ENCODE data around the gene TMEM52. TPM values are rescaled to one million over a fixed set of nuclear protein-coding genes. Genes with fewer than 3 reads are reported as not detected.

The TMEM52 gene
- total and polyA plus RNA-seq, 9 of the 15 experiments (the other 6 are each of a cell fraction or from before 2014, with no cell fraction given): 0.37 to 22.5 (median 6.8) TPM

DNA sequence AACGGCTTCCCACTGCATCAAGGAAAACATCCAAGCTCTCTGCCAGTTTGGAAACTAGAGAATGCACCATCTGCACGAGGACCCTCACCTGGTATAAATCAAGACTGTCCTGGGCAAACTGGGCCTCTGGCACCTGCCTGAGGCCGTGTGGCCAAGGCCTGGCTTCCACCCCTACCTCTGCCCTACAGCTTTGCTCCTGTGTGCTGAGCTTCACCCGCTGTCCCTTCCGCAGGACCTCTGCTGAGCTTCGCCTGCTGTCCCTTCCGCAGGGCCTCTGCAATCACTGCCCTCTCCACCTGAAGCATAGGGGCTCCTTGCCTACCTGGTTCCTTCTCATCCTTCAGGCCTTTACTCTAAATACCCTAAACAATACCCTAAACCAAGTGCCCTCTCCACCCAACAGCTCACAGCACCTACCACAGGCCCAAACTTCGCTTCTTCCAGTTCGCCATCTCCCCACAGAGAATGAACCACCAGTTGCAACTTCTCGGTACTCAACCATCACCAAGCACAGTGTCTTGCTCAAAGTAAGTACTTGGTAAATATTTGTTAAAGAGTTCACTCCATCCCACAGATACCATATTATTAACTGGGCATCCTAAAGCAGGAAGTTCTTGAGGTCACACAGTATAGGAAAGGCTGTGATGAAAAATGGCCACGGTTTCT, 46.6 kb downstream of the TMEM52 start:
- H3K9me1 ChIP-seq (ENCODE audit: control insufficient read depth, insufficient read depth, low read length): peaks cover 4% of the 10 kb centered on the region
- 84% methylated on average over 11 of the region's 11 CpGs for WGBS (ENCODE audit: insufficient coverage, low coverage, missing lambda C conversion rate)
- intact Hi-C loops (cut with micrococcal nuclease): no loop called here
- in situ Hi-C loops (cut with MboI): no loop called here
- H3K4me3 ChIP-seq: no peak overlapping the region
- H3K36me3 ChIP-seq (ENCODE audit: control insufficient read depth, insufficient read depth, low read length): peaks cover 42% of the 10 kb centered on the region
- peaks cover 30% of the 10 kb centered on the region for H4K20me1 ChIP-seq (replicated peaks; ENCODE audit: control insufficient read depth, insufficient read depth, low read length)
- ChIA-PET POLR2A (interaction anchor here (1.4 to 4.0 kb wide), 2 partner anchors 10 to 11 kb away, joined by 9 to 35 read pairs; no protein-coding TSS in a partner anchor), CTCF (ENCODE audit: low intra/inter-chr PET ratio) (no interaction called here)
- H3K9me3 ChIP-seq (replicated peaks; ENCODE audit: control insufficient read depth, insufficient read depth, low read depth, low read length): no peaks in the 10 kb centered on the region
- no peak overlapping the region for H3K27ac ChIP-seq (ENCODE audit: extremely low read depth, low read depth, low read length)
- no peak overlapping the region for H2AFZ ChIP-seq (ENCODE audit: low read depth, low read length)
- no peak overlapping the region for H3K4me2 ChIP-seq (ENCODE audit: insufficient read depth, low read length)
- DNase-seq (ENCODE audit: extremely low read depth in 1 of 4, low spot score in 3 of 4) (peak in 1 of 4 experiments; percentile 3), ATAC-seq (no peak), FAIRE-seq (no peak)
- H3K9ac ChIP-seq (ENCODE audit: insufficient read depth in 1 of 2, low read depth in 2 of 2, low read length in 2 of 2): no peak overlapping the region
- no TSS peak for BruUV-seq (replicated peaks)
- no peaks in the 10 kb centered on the region for H3K27me3 ChIP-seq (ENCODE audit: control insufficient read depth in 2 of 2, insufficient read depth in 2 of 2, low read length in 2 of 2)
- peaks cover 4 to 5% of the 10 kb centered on the region in 2 experiments for H3K4me1 ChIP-seq (replicated peaks in 1 of 2; ENCODE audit: control insufficient read depth in 2 of 2, insufficient read depth in 2 of 2, low read length in 2 of 2)
- peaks cover 94% of the 10 kb centered on the region for H3K79me2 ChIP-seq (ENCODE audit: control insufficient read depth, insufficient read depth, low read length)
- no peak for TF ChIP-seq ZNF644 (tag; IDR thresholded peaks at IDR 0.05; ENCODE audit: low read depth)
- TF ChIP-seq, protein P1, sequence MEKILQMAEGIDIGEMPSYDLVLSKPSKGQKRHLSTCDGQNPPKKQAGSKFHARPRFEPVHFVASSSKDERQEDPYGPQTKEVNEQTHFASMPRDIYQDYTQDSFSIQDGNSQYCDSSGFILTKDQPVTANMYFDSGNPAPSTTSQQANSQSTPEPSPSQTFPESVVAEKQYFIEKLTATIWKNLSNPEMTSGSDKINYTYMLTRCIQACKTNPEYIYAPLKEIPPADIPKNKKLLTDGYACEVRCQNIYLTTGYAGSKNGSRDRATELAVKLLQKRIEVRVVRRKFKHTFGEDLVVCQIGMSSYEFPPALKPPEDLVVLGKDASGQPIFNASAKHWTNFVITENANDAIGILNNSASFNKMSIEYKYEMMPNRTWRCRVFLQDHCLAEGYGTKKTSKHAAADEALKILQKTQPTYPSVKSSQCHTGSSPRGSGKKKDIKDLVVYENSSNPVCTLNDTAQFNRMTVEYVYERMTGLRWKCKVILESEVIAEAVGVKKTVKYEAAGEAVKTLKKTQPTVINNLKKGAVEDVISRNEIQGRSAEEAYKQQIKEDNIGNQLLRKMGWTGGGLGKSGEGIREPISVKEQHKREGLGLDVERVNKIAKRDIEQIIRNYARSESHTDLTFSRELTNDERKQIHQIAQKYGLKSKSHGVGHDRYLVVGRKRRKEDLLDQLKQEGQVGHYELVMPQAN (IDR thresholded peaks at IDR 0.05; ENCODE audit: borderline replicate concordance): no peak
- 0 out of 2 replicates have a peak, but pooled peaks have one; percentile 10 for TF ChIP-seq STAG1 (CRISPR knock-in tag; IDR thresholded peaks at IDR 0.05; ENCODE audit: borderline replicate concordance)
- no peak for TF ChIP-seq NFE2L1 (tag; IDR thresholded peaks at IDR 0.05; ENCODE audit: borderline replicate concordance, low read depth)
- TF ChIP-seq ZNF766 (CRISPR knock-in tag; conservative IDR thresholded peaks at IDR 0.05): no peak
- TF ChIP-seq, protein P2, sequence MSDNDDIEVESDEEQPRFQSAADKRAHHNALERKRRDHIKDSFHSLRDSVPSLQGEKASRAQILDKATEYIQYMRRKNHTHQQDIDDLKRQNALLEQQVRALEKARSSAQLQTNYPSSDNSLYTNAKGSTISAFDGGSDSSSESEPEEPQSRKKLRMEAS (CRISPR knock-in tag; IDR thresholded peaks at IDR 0.05): no peak
- no peak for TF ChIP-seq KLF16 (IDR thresholded peaks at IDR 0.05)
- TF ChIP-seq DACH1 (IDR thresholded peaks at IDR 0.05; ENCODE audit: partially characterized antibody): no peak
- peak; percentile 43 for TF ChIP-seq POLR2G (IDR thresholded peaks at IDR 0.05; ENCODE audit: low read depth, low read length)
- TF ChIP-seq, protein P3, sequence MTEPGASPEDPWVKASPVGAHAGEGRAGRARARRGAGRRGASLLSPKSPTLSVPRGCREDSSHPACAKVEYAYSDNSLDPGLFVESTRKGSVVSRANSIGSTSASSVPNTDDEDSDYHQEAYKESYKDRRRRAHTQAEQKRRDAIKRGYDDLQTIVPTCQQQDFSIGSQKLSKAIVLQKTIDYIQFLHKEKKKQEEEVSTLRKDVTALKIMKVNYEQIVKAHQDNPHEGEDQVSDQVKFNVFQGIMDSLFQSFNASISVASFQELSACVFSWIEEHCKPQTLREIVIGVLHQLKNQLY (CRISPR knock-in tag; conservative IDR thresholded peaks at IDR 0.05): no peak

All from K562 (cell line).